NCI-H128 (cell line): Measurements from ENCODE around the gene CCDC93.

Experiments used
- DNase-seq: peaks from one replicate; lab custom pipeline; 2025; ENCODE audit not compliant: unreplicated experiment; lab: John Stamatoyannopoulos, UW

CCDC93 gene

GRCh38 chr2:117989854-117990438, 23.9 kb downstream of the CCDC93 start:
- DNase-seq = no peak

GRCh38 chr2:117987121-117987520, 26.7 kb downstream of the CCDC93 start:
- no peak for DNase-seq

DNA sequence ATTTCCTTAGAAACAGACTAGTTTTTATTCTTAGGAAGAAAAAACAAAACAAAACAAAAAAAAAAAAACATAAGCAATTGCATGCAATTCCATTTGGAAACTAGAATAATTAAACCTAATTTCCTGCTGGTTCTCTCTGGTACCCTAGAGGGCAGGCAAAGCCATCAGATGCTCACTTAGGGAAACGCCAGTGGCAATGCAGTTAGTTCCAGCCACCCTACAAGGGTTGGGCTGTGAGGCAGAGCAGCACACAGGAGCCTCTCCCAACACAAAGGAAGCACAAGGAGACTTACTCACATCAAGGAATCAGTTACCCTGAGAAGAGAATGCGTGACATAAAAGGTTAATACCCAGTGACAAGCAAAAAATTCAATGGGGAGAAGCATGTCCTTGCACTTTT, 28.8 kb downstream of the CCDC93 start:
- no peak for DNase-seq

GRCh38 chr2:117984208-117984607, 29.7 kb downstream of the CCDC93 start:
- no peak for DNase-seq

- DNase-seq = no peak
These were observed 30.8 kb downstream of the CCDC93 start for GRCh38 chr2:117983040-117983439.

- no peak for DNase-seq
These were observed 31.4 kb downstream of the CCDC93 start for GRCh38 chr2:117982376-117983033.

DNA sequence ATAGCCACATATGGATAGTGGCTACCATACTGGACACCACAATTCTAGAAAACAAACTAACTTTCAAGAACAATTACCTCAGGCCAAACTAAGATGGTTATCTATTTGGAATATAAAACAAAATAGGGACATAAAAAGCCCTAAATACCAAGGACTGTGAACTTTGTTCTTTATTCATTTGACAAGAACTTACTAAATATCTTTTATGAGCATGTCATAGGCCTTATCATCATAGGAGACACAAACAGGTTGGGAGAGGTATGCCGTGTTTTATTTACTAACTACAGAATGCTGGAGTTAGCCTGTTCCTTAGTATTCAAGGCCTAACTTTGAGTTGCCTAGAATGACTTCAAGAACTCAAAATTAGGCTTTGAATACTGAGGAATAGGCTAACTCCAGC, 32.1 kb downstream of the CCDC93 start:
- no peak for DNase-seq

GRCh38 chr2:117980783-117981676, 32.8 kb downstream of the CCDC93 start:
- no peak for DNase-seq

GRCh38 chr2:117979911-117980701, 33.8 kb downstream of the CCDC93 start:
- no peak for DNase-seq

DNA sequence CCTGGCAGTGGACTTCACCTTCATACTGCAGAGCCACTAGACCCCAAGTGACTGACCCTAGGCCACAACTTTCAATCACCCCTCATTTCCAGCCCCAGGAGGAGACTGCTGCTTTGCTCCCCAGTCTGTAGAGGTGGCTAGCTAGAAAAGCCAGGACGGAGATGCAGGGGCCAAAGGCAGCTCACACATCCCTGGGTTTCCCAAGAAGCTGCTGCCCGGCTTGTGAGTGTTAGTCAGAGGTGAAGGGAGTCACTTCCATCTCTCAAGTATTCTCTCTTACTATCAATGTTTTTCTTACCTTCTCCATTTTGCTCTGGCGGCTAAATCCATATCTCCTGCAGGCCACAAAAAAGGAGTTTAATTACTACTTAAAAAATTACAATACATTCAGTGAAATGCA, 36.2 kb downstream of the CCDC93 start:
- no peak for DNase-seq

DNA sequence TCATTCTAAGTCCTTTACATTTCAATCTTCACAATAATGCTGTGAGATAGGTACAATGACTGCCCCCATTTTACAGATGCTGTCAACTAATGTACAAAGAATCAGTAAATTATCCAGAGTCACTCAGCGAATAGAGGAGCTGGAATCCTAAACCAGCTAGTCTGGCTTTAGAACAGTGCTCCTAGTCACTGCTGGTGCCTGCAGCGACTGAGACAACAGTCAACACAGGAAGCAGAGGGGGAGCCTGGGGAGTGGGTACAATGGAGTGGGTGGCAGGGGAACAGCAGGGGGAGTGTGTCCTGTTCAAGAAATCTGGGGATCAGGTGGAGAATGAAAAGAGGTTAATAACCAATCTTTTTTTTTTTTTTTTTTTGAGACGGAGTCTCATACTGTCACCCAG, 37.3 kb downstream of the CCDC93 start:
- no peak for DNase-seq

DNA sequence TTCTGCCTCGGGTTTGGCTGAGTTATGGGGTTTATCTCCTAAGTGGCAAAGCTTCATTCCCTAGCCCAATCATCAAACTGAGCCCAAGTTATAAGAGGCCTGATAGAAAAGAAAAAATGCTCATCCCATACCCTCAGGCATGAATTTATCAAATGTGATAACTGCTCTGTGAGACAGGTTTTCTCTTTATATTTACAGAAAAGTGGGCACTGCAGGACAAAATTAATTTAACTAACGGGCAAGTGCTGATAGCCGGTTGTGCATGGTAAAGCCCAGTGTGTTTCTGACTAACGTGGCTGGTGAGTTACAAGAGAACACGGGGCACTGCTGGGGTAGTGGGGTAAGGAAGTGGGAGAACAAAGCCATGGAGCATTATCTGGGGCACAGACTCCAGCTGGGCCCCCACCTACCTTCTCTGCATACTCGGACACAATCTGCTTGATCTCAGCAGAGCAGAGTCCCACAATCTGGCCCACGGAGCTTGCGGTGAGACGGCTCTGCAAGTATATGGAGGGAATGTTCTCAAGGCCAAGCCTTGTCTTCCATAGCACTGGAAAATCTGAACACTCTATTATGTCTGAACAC, 40.3 kb downstream of the CCDC93 start:
- no peak for DNase-seq

DNA sequence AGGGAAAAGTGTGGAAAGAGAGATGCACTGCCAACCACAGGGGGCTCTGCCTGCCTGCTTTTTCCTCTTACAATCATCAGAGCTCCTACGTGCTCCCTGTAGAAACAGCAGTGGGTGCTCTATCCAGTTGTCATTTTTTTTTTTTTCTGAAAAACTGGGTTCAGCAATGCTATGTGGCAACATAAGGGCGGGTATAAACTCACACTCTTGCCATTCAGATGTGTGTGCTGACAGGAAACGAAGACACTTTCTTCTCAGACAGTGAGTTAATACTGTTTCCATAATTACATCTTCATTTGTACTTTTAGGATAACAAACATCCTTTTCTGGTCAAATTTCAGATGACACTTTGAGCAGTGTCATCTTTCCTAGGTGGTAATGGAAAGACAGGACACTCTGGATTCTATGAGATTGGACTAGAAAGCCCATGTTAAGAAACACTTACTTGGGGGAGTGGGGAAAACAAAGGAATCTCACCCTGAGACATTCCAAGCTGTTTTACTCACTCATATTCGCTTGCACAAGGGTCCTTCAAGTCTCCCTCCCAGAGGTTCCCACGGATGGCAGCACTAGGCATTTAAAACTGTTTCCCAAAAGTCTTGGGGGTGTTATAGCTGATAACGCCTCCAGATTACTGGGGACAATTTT, 41.3 kb downstream of the CCDC93 start:
- no peak for DNase-seq

- DNase-seq = no peak
These were observed 45.1 kb downstream of the CCDC93 start for GRCh38 chr2:117968722-117969121.

DNA sequence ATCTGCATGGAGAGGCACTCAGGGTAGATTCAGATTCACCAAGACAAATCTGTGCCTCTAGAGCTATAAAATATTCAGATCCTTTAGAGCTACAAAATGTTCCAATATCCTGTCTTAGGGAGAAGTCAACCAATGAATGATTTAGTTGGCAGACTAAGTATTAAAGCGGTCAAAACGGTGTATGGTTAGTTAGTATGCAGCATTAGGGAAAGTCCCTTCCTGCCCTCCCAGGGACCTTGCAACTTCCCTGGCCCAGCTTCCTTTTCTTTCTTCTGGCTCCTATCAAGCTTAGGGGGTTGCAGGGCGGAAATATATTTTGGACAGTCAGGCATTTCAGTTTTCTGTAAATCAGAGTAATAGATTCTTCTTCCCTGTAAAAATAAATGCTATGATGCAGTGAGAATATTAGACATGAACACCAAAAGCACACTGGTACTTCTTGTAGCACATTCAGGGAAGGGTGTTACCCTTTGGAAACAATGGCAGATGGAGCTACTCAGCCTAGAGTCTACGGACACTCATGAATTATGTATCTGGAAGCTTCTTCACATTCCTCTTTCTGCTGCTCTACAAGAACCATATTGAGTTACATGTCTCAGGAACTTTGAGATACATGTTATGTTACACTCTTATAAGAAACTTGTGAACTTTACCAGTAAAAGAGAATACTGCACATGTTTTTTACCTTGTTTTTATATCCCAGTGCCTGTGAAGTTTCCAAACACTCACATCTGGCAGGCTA, 45.7 kb downstream of the CCDC93 start:
- no peak for DNase-seq

DNA sequence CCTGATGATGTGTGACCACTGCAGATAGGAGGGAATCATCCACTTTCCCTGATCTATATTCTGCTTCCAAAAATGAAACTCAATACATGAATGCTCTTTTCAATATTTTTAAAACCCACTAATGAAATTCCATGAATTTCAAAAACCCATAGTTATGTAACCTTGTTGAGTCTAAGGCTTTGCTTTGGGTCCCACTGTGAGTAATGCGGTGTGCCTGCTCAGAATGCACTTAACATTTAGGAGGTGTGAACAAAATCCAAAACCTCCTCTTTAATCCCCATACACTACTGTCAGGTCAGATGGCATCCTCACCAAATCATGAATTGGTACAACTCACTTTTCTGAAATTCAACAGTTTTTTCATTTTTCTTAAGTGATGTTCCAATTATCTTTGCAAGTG, 50.4 kb downstream of the CCDC93 start:
- DNase-seq = no peak

DNA sequence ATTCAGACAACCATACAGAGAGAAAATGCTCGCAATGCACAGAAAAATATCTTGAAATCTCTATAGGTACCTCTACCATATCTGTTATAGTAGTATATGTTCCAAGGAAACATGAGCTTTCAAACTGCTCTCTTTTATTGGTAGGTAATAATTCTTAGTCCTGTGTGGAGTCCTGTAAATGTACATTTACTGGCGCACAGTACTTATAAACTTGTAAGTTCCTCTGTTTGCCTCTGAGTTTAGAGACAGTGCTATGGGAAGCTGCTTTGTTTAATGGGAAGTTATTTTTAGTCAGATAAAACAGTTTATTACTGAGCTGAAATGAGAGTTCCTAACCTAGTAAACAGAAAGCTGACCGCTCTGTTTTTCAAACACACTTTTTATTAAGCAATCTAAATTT, 52.7 kb downstream of the CCDC93 start:
- no peak for DNase-seq

- DNase-seq = no peak
These were observed 53.6 kb downstream of the CCDC93 start for GRCh38 chr2:117960231-117960630.

DNA sequence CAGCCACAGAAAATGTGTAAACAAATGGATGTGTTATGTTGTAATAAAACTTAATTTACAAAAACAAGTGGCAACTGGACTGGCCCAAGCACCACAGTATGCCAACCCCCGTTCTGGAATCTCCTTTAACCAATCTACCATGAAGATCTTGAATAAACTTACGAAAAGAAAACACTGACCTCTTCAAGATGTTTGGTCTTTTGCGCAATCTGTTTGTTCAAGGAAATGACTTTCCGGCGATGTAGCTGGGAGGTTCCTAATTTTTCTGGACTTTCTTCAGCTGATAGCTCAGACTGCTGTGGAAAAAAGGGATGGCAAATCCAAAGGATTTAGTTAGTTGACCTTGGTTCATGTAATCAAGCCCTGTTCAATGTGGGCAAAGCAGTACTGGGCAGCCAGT, 55.7 kb downstream of the CCDC93 start:
- no peak for DNase-seq

- no peak for DNase-seq
These were observed 56.3 kb downstream of the CCDC93 start for GRCh38 chr2:117957616-117958015.
